Measurements from ENCODE around the gene TBC1D24.

- TF ChIP-seq CTCF (IDR thresholded peaks at IDR 0.05) (no peak), USF1 (IDR thresholded peaks at IDR 0.05; ENCODE audit: borderline replicate concordance, low read depth) (no peak), RXRA (IDR thresholded peaks at IDR 0.05; ENCODE audit: borderline replicate concordance, low read depth) (no peak)
Measured at GRCh38 chr16:2529061-2529931, 54.4 kb downstream of the TBC1D24 start.
